ENCODE results near the gene RB1.
"Not testable (repeated sequence)": the region's sequence is repeated elsewhere in the genome, so short reads cannot be mapped to it uniquely, and the experiment has no call there.

The RB1 gene

GRCh38 chr13:48334534-48335127, 31.1 kb downstream of the RB1 start:
- no peak overlapping the region for H3K4me3 ChIP-seq (ENCODE audit: low read depth, low read length)
- TF ChIP-seq CTCF (IDR thresholded peaks at IDR 0.05; ENCODE audit: low read depth, low read length, missing control alignments): peak; percentile 28
- no peaks in the 10 kb centered on the region for H3K36me3 ChIP-seq (replicated peaks)
- no peak for DNase-seq
- no peaks in the 10 kb centered on the region for H3K27me3 ChIP-seq (replicated peaks)
- in situ Hi-C loops (cut with HindIII; ENCODE audit: low pct_ligation_motif_present, low sequenced_read_pairs): no loop called here
- no peak overlapping the region for H3K27ac ChIP-seq

GRCh38 chr13:48339198-48339597, 35.6 kb downstream of the RB1 start:
- in situ Hi-C loops (cut with HindIII; ENCODE audit: low pct_ligation_motif_present, low sequenced_read_pairs); H3K27me3 ChIP-seq (replicated peaks); H3K36me3 ChIP-seq (replicated peaks); H3K4me3 ChIP-seq (ENCODE audit: low read depth, low read length); DNase-seq; H3K27ac ChIP-seq: not testable (repeated sequence)

- TF ChIP-seq CTCF (IDR thresholded peaks at IDR 0.05; ENCODE audit: low read depth, low read length, missing control alignments): no peak
- DNase-seq: no peak
- in situ Hi-C loops (cut with HindIII; ENCODE audit: low pct_ligation_motif_present, low sequenced_read_pairs): no loop called here
- Histone ChIP-seq H3K27me3 (replicated peaks) (no peaks in the 10 kb centered on the region), H3K27ac (no peak overlapping the region), H3K36me3 (replicated peaks) (no peaks in the 10 kb centered on the region), H3K4me3 (ENCODE audit: low read depth, low read length) (no peak overlapping the region)
Measured at GRCh38 chr13:48344264-48344663, 40.7 kb downstream of the RB1 start.

GRCh38 chr13:48346583-48346982, 43.0 kb downstream of the RB1 start:
- peaks cover 4% of the 10 kb centered on the region for H3K36me3 ChIP-seq (replicated peaks)
- TF ChIP-seq CTCF (IDR thresholded peaks at IDR 0.05; ENCODE audit: low read depth, low read length, missing control alignments): no peak
- in situ Hi-C loops (cut with HindIII; ENCODE audit: low pct_ligation_motif_present, low sequenced_read_pairs): no loop called here
- DNase-seq: no peak
- no peaks in the 10 kb centered on the region for H3K27me3 ChIP-seq (replicated peaks)
- no peak overlapping the region for H3K27ac ChIP-seq
- no peak overlapping the region for H3K4me3 ChIP-seq (ENCODE audit: low read depth, low read length)

GRCh38 chr13:48349525-48349924, 46.0 kb downstream of the RB1 start:
- no peak for DNase-seq
- TF ChIP-seq CTCF (IDR thresholded peaks at IDR 0.05; ENCODE audit: low read depth, low read length, missing control alignments): no peak
- peaks cover 4% of the 10 kb centered on the region for H3K36me3 ChIP-seq (replicated peaks)
- in situ Hi-C loops (cut with HindIII; ENCODE audit: low pct_ligation_motif_present, low sequenced_read_pairs): no loop called here
- no peak overlapping the region for H3K4me3 ChIP-seq (ENCODE audit: low read depth, low read length)
- no peaks in the 10 kb centered on the region for H3K27me3 ChIP-seq (replicated peaks)
- H3K27ac ChIP-seq: no peak overlapping the region

- no peak for TF ChIP-seq CTCF (IDR thresholded peaks at IDR 0.05; ENCODE audit: low read depth, low read length, missing control alignments)
- Histone ChIP-seq H3K36me3 (replicated peaks) (peaks cover 4% of the 10 kb centered on the region), H3K4me3 (ENCODE audit: low read depth, low read length) (no peak overlapping the region), H3K27me3 (replicated peaks) (no peaks in the 10 kb centered on the region), H3K27ac (no peak overlapping the region)
- no peak for DNase-seq
- in situ Hi-C loops (cut with HindIII; ENCODE audit: low pct_ligation_motif_present, low sequenced_read_pairs): loop anchor here (25.0 kb wide), 1 partner anchor 209 kb away; no protein-coding TSS in a partner anchor
Measured at GRCh38 chr13:48353590-48353989, 50.0 kb downstream of the RB1 start.

GRCh38 chr13:48355524-48355923, 52.0 kb downstream of the RB1 start:
- in situ Hi-C loops (cut with HindIII; ENCODE audit: low pct_ligation_motif_present, low sequenced_read_pairs): loop anchor here (25.0 kb wide), 1 partner anchor 207 kb away; no protein-coding TSS in a partner anchor
- DNase-seq; H3K27me3 ChIP-seq (replicated peaks); H3K4me3 ChIP-seq (ENCODE audit: low read depth, low read length); H3K27ac ChIP-seq; H3K36me3 ChIP-seq (replicated peaks): not testable (repeated sequence)
